ENCODE data around the gene ZNF683.

- TF ChIP-seq CTCF (IDR thresholded peaks at IDR 0.05) (no peak), POLR2A (IDR thresholded peaks at IDR 0.05) (no peak)
Measured at GRCh38 chr1:26320896-26321295, 51.7 kb downstream of the ZNF683 start.

All from right lobe of liver (tissue), 4 donors.